Dendritic cell treated with granulocyte-macrophage colony-stimulating factor and Interleukin-4, amounts not matched to agents 40 ng/mL and 50 ng/mL, for 4 days (primary cell): ENCODE results near the gene HMCN1.
"Not testable (repeated sequence)": the region's sequence is repeated elsewhere in the genome, so short reads cannot be mapped to it uniquely, and the experiment has no call there.

Experiments
- H3K27ac Mint-ChIP-seq: one replicate; pipeline ENCODE4 v1.8.0; 2022; ENCODE audit warnings: mild to moderate bottlenecking, mixed read lengths
- H3K27me3 Mint-ChIP-seq: one replicate; pipeline ENCODE4 v1.8.0; 2022; ENCODE audit warnings: mild to moderate bottlenecking, mixed read lengths
- H3K36me3 Mint-ChIP-seq: one replicate; pipeline ENCODE4 v1.8.0; 2022; ENCODE audit warnings: low read depth, mixed read lengths
- H3K4me1 Mint-ChIP-seq: one replicate; pipeline ENCODE4 v1.8.0; 2022; ENCODE audit warnings: low read depth, mixed read lengths
- H3K4me3 Mint-ChIP-seq: one replicate; pipeline ENCODE4 v1.8.0; 2022; ENCODE audit warnings: mild to moderate bottlenecking, moderate library complexity, mixed read lengths
- H3K9me3 Mint-ChIP-seq: one replicate; pipeline ENCODE4 v1.8.0; 2022; ENCODE audit warnings: mixed read lengths
- intact Hi-C: fragments of 100-400 bp; cut with micrococcal nuclease; formaldehyde crosslinking; loops from one replicate; pipeline ENCODE4 v1.15.0; 2022

The HMCN1 gene

DNA sequence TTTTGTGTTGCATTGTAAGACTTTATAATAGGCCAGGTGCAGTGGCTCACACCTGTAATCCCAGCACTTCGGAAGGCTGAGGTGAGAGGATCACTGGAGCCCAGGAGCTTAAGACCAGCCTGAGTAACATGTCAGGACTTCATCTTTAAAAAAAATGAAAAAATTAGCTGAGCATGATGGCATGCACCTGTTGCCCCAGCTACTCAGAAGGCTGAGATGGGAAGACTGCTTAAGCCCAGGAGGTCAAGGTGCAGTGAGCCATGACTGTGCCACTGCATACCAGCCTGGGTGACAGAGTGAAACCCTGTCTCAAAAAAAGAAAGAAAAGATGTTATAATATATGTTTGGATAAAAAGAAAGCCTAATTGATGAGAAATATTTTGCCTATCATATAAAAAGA is 34.9 kb downstream of the HMCN1 start:
- H3K4me3 Mint-ChIP-seq: no peak overlapping the region
- H3K27ac Mint-ChIP-seq: no peak overlapping the region
- H3K4me1 Mint-ChIP-seq: no peaks in the 10 kb centered on the region
- no peaks in the 10 kb centered on the region for H3K36me3 Mint-ChIP-seq
- intact Hi-C loops: no loop called here
- H3K27me3 Mint-ChIP-seq: no peaks in the 10 kb centered on the region
- H3K9me3 Mint-ChIP-seq: no peaks in the 10 kb centered on the region

- Mint-ChIP-seq H3K27me3 (no peaks in the 10 kb centered on the region), H3K27ac (no peak overlapping the region), H3K4me1 (no peaks in the 10 kb centered on the region), H3K36me3 (no peaks in the 10 kb centered on the region), H3K4me3 (no peak overlapping the region), H3K9me3 (no peaks in the 10 kb centered on the region)
- intact Hi-C loops: no loop called here
These were observed 40.2 kb downstream of the HMCN1 start for GRCh38 chr1:185774394-185774793.

DNA sequence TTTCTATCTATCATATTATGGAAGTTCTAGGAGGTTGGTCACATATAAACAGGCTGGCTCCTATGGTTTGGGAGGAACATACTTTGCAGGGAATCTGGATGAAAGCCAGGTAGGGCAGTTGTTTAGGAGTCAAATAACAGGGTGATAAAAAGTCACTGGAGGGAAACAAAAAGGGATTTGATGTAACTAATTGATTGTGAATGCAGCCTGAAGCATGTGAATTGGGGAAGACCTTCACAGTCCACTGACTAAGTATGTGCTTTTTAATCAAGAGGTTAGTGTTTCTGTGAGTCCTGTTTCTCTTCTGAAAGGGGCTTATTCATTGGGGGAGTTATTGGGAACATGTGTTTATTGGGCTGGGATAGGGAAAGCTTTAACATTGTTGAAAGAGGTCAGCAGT is 41.3 kb downstream of the HMCN1 start:
- H3K27ac Mint-ChIP-seq: no peak overlapping the region
- H3K4me1 Mint-ChIP-seq: no peaks in the 10 kb centered on the region
- H3K9me3 Mint-ChIP-seq: no peaks in the 10 kb centered on the region
- H3K4me3 Mint-ChIP-seq: no peak overlapping the region
- H3K27me3 Mint-ChIP-seq: no peaks in the 10 kb centered on the region
- H3K36me3 Mint-ChIP-seq: no peaks in the 10 kb centered on the region
- intact Hi-C loops: no loop called here

GRCh38 chr1:185776522-185776921 is 42.3 kb downstream of the HMCN1 start:
- Mint-ChIP-seq H3K27ac (no peak overlapping the region), H3K4me1 (no peaks in the 10 kb centered on the region), H3K9me3 (no peaks in the 10 kb centered on the region), H3K4me3 (no peak overlapping the region), H3K27me3 (no peaks in the 10 kb centered on the region), H3K36me3 (no peaks in the 10 kb centered on the region)
- intact Hi-C loops: no loop called here

- H3K36me3 Mint-ChIP-seq, H3K4me1 Mint-ChIP-seq, H3K27ac Mint-ChIP-seq, H3K4me3 Mint-ChIP-seq, intact Hi-C loops, H3K27me3 Mint-ChIP-seq: not testable (repeated sequence)
- peaks cover 15% of the 10 kb centered on the region for H3K9me3 Mint-ChIP-seq
These were observed 49.7 kb downstream of the HMCN1 start for GRCh38 chr1:185783860-185784259.

GRCh38 chr1:185785586-185785985 is 51.4 kb downstream of the HMCN1 start:
- no peaks in the 10 kb centered on the region for H3K36me3 Mint-ChIP-seq
- intact Hi-C loops: no loop called here
- H3K4me3 Mint-ChIP-seq: no peak overlapping the region

DNA sequence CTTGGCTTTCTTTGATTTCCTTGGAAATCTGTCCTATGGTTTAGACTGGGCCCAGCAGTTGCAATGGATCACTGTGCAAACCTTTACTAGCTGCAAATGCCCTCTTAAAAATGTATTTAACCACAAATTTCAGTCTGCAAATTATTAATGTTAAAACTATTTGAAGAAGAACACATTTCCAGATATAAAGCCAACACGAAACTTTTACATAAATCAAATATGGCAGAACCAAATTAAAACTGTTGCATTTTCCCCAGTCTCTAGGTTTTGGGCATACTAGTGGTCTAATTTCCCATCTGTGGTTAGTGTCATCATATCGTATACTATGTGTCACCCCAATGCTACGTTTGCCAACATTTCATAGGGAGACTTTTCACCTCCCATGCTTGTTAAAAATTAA is 52.3 kb downstream of the HMCN1 start:
- Mint-ChIP-seq H3K36me3 (no peaks in the 10 kb centered on the region), H3K4me1 (no peaks in the 10 kb centered on the region), H3K27me3 (no peaks in the 10 kb centered on the region), H3K9me3 (peaks cover 15% of the 10 kb centered on the region), H3K4me3 (no peak overlapping the region), H3K27ac (no peak overlapping the region)
- intact Hi-C loops: no loop called here

More at GRCh38 chr1:185785586-185785985, 51.4 kb downstream of the HMCN1 start:
- H3K27ac Mint-ChIP-seq: no peak overlapping the region
- H3K9me3 Mint-ChIP-seq: peaks cover 15% of the 10 kb centered on the region
- H3K27me3 Mint-ChIP-seq: no peaks in the 10 kb centered on the region
- no peaks in the 10 kb centered on the region for H3K4me1 Mint-ChIP-seq

GRCh38 chr1:185787238-185787637 is 53.0 kb downstream of the HMCN1 start:
- Mint-ChIP-seq H3K27me3 (no peaks in the 10 kb centered on the region), H3K9me3 (peaks cover 11% of the 10 kb centered on the region), H3K36me3 (no peaks in the 10 kb centered on the region), H3K27ac (no peak overlapping the region), H3K4me1 (no peaks in the 10 kb centered on the region), H3K4me3 (no peak overlapping the region)
- intact Hi-C loops: no loop called here

DNA sequence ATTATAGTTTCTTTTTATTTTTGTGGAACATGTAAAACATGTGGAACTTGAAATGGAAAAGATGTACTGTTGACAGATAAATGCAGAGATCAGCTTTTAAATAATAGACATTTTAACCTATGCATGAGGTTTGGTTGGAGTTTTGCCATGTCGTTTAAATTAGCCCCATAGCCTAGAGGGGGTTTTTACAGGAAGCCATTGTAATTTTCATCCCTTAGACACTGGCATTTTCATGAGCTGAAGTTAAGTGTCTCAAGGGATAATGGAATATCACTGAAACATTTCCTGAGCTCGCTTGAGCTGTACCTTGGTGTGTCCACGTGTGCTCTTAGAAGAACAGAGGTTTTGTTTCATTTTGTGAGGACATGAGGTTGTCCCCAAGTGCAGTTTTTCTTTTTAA is 54.2 kb downstream of the HMCN1 start:
- no peaks in the 10 kb centered on the region for H3K4me1 Mint-ChIP-seq
- H3K36me3 Mint-ChIP-seq: no peaks in the 10 kb centered on the region
- no peaks in the 10 kb centered on the region for H3K27me3 Mint-ChIP-seq
- intact Hi-C loops: no loop called here
- no peaks in the 10 kb centered on the region for H3K9me3 Mint-ChIP-seq
- H3K27ac Mint-ChIP-seq: no peak overlapping the region
- no peak overlapping the region for H3K4me3 Mint-ChIP-seq

- no peak overlapping the region for H3K27ac Mint-ChIP-seq
- no peaks in the 10 kb centered on the region for H3K4me1 Mint-ChIP-seq
These were observed 55.5 kb downstream of the HMCN1 start for GRCh38 chr1:185789501-185790193.

DNA sequence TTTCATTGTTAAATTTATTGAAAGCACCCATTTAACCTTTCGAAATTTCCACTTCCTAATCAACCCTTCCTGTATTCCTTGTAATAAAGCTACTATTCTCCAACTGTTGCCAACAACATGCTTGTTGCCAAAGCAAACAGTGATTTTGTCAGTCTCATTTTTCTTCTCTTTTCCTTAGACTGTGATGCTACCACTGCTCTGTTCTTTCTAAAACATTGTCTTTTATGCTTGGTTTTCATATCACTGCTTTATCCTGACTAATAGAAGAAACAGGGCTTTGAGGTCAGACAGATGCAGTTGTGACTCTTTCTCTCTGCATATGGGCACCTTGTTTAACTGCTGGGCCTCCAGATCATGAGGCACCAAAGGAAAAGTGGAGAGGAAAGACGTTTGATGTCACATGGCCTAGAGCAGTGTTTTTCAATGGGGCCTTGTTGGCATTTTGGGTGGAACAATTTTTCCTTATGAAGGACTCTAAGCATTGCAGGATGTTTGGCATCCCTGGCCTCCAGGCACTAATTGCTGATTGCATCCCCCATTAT is 56.1 kb downstream of the HMCN1 start:
- Mint-ChIP-seq H3K27me3 (no peaks in the 10 kb centered on the region), H3K9me3 (no peaks in the 10 kb centered on the region), H3K4me3 (no peak overlapping the region), H3K27ac (no peak overlapping the region), H3K4me1 (no peaks in the 10 kb centered on the region), H3K36me3 (no peaks in the 10 kb centered on the region)
- intact Hi-C loops: no loop called here

More at GRCh38 chr1:185789501-185790193, 55.5 kb downstream of the HMCN1 start:
- intact Hi-C loops: no loop called here
- H3K27me3 Mint-ChIP-seq: no peaks in the 10 kb centered on the region
- no peaks in the 10 kb centered on the region for H3K36me3 Mint-ChIP-seq
- H3K4me3 Mint-ChIP-seq: no peak overlapping the region
- H3K9me3 Mint-ChIP-seq: no peaks in the 10 kb centered on the region

- no peak overlapping the region for H3K4me3 Mint-ChIP-seq
- H3K4me1 Mint-ChIP-seq: no peaks in the 10 kb centered on the region
- no peaks in the 10 kb centered on the region for H3K27me3 Mint-ChIP-seq
- peaks cover 4% of the 10 kb centered on the region for H3K9me3 Mint-ChIP-seq
- no peak overlapping the region for H3K27ac Mint-ChIP-seq
- intact Hi-C loops: no loop called here
- H3K36me3 Mint-ChIP-seq: no peaks in the 10 kb centered on the region
These were observed 57.8 kb downstream of the HMCN1 start for GRCh38 chr1:185792040-185792439.

GRCh38 chr1:185794495-185794894 is 60.3 kb downstream of the HMCN1 start:
- H3K4me3 Mint-ChIP-seq, H3K27ac Mint-ChIP-seq, H3K9me3 Mint-ChIP-seq, H3K36me3 Mint-ChIP-seq, intact Hi-C loops, H3K27me3 Mint-ChIP-seq, H3K4me1 Mint-ChIP-seq: not testable (repeated sequence)

DNA sequence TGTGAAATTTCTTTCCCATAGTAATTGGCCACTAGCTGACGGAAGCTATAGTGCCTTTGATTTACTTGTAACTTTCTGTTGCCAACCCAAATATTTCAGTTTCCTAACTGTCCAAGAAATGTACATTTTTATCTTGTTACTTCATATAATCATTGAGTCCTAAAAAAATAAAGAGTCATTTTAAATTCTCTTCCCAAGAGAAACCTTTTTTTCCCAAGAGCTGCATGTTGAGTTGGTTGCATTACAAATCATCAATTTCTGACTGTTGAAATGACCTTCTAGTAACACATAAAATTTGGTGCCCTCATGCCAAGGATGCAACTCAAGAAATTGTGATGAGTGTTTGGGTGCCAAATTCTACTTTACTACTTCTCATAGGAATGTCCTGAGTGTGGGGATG is 61.0 kb downstream of the HMCN1 start:
- Mint-ChIP-seq H3K4me1 (no peaks in the 10 kb centered on the region), H3K9me3 (peaks cover 10% of the 10 kb centered on the region), H3K4me3 (no peak overlapping the region), H3K36me3 (no peaks in the 10 kb centered on the region), H3K27me3 (no peaks in the 10 kb centered on the region), H3K27ac (no peak overlapping the region)
- intact Hi-C loops: no loop called here

DNA sequence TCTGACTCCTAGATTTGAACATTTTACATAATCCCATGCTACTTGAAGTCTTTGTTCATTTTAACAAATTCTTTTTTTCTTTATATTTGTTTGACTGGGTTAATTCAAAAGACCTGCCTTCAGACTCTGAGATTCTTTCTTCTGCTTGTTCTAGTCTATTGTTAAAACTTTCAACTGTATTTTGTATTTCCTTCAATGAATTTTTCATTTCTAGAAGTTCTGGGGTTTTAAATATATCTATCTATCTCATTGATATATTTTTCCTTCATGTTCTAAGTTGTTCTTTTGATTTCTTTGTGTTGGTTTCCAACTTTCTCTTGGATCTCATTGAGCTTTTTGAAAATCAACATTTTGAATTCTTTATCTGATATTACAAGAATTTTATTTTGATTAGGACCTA is 64.3 kb downstream of the HMCN1 start:
- Mint-ChIP-seq H3K9me3 (peaks cover 10% of the 10 kb centered on the region), H3K27me3 (no peaks in the 10 kb centered on the region), H3K36me3 (no peaks in the 10 kb centered on the region), H3K4me3 (no peak overlapping the region), H3K4me1 (no peaks in the 10 kb centered on the region), H3K27ac (no peak overlapping the region)
- intact Hi-C loops: no loop called here
